HG03039 (cell line): ENCODE measurements around the gene CELA1.
A peak's percentile ranks its signal among the peaks of the same experiment; 100 is the strongest.
"Not testable (repeated sequence)": the region's sequence is repeated elsewhere in the genome, so short reads cannot be mapped to it uniquely, and the experiment has no call there.

Experiments used
- ATAC-seq: cut with Tn5 transposase; IDR thresholded peaks from one replicate; pipeline ENCODE4 v1.9.1; 2021; ENCODE audit warnings: mild to moderate bottlenecking, moderate library complexity; ENCODE audit not compliant: unreplicated experiment

The CELA1 gene

DNA sequence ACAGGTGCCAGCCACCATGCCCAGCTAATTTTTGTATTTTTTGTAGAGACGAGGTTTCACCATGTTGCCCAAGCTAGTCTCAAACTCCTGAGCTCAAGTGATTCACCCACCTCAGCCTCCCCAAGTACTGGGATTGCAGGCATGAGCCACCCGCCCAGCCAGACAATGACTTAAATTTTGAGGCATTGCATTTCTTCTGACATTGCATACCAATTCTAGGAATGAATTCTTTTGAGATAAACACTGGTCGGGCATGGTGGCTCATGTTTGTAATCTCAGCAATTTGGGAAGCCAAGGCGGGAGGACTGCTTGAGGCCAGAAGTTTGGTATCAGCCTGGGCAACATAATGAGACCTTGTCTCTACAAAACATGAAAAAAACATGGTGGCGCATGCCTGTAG is 2.5 kb upstream of the CELA1 start:
- no peak for ATAC-seq

DNA sequence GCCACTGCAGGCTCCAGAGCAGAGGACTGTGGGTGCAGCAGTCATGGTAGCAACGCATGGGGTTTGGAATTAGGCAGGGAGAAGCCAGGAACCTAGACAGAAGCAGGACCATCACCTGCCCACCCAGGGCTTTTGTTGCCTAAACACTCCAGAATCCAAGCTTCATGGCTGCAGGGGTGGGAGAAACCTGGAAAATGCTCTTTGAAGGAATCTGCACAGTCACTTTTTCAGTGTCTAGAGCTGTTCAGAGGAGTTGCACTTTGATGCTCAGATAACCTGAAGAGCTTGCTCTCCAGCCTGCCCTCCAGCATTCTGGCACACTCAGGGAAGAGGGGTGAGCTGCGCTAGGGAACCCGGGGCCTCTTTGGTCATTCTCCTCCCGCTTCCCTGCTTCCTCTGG is 1.6 kb upstream of the CELA1 start:
- no peak for ATAC-seq

DNA sequence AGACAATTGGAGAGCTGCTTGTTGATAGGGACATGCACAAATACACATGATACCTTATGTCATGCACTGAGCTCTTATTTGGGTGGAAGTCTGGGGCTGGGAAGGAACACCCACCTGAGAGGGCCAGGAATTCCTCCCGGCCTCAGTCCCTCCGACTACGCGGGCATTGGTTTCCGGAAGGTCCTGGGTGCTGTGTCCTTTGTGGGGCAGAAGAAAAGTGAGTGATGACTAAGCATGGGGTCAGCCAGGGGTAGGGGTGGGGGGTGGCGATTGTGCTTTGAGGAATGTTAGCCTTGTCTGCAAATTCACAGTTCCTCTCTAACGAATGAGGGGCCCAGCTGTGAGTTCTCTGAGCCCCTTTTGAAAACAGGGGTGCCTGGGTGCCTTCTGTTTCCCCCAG is 798 bp downstream of the CELA1 start:
- no peak for ATAC-seq

DNA sequence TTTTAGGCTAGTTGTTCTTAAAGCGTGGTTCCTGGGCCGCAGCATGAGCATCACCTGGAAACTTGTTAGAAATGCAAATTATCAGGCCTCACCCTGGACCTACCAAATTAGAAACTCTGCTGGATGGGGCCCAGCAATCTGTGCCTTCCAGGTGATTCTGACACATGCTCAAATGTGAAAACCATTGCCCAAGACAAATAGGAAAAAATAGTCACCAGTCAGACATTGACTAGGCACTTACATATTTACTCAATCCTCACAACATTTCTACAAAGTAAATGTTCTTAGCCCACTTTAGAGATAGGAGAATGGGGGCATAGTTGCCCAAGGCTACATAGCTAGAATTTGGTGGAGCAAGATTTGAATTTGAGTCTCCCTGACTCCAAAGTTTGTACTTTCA is 3.3 kb downstream of the CELA1 start:
- ATAC-seq = no peak

DNA sequence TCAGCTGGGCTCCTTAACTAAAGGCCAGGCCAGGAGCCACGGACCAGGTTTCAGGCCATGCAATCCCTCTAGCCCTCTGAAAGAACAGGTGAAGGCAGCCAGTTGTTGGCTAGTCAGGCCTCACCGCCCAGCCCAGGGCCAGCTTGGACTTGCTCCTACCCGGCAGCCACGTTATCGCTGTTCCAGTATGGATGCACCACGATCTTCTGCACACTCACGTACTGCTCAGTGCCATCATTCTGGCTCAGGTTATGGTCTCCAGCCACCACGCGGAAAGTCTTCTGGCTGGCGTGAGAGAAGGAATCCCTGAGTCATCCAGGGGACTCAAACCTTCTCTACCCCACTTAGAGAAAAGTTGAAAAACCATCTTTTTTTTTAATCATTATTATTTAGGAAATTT is 4.1 kb downstream of the CELA1 start:
- no peak for ATAC-seq

DNA sequence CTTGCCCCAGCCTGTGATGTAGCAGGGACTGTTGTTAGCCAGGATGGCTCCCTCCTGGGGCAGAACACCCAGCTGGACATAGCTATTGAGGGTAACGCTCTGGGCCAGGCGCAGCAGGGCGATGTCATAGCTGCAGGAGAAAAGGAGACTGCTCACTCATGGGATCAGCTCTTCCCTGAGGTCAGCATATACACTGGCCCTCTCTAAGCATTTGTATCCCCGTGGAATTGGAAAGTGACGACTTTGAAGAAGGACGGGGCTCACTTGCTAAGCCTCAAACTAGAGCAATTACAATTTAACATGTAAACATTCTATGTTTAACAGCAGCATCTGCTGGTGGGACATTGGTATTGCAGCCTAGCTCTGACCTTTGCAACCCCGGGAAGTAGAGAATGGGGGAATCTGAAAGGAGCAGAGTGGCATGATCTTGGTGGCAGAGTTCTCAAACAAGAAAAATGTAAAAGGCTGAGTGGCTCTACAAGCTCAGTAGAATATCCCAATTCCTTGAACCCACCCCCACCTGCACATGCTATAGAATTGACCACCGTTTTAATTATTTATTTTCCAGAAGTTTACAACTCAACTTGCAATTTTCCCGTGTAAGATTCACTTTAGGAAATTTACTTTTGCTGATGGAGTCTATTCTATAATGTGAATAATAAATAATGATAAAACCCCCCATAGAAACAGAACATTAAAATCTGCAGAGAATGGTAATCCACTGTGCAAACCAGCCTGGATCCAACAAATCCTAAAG is 5.0 kb downstream of the CELA1 start:
- no peak for ATAC-seq

DNA sequence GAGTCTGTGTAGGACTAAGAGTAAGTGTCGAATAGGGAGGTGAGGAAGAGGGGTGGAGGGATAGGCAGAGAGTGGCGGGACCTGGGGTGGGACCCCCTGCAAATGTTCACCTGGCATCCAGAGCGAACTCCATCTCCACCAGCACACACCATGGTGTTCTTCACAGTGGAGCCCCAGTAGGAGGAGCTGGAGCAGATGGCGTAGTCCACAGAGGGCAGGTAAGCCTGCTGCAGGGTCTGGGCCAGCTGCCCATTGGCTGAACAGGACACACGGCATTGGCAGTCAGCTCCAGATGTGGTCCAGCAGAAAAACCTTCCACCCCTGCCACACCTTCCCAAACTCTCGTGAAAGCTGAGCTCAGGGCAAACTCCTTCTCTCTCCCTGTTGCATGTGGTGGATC is 6.7 kb downstream of the CELA1 start:
- no peak for ATAC-seq

DNA sequence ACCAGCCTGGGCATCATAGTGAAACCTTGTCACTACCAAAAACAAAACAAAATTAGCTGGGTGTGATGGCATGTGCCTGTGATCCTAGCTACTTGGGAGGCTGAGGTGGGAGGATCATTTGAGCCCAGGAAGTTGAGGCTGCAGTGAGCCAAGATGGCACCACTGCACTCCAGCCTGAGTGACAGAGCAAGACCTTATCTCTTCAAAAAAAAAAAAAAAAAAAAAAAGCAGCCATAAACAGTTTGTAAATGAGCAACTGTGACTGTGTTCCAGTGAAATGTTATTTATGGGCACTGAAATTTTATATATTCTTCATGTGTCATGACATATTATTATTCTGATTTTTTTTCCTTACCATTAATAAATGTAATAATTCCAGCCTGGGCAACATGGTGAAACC is 9.1 kb downstream of the CELA1 start:
- not testable (repeated sequence) for ATAC-seq

DNA sequence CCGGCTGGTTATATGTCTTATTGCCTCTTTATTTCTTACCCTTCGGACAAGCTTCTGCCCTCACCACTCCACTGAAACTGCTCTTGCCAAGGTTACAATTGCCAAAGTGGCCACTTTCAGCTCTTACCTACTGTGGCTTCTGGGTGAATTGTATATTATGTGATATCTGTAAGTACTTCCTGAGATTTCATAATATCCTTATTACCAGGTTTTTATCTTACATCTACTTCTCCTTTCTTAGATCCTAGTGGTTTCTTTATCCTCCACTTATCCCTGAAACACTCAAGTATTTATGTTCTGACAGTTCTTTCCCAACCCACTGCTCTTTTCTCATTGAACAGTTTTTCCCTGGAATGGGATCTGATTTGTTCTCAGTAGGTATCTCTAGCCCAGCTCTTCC is 10.5 kb downstream of the CELA1 start:
- no peak for ATAC-seq

DNA sequence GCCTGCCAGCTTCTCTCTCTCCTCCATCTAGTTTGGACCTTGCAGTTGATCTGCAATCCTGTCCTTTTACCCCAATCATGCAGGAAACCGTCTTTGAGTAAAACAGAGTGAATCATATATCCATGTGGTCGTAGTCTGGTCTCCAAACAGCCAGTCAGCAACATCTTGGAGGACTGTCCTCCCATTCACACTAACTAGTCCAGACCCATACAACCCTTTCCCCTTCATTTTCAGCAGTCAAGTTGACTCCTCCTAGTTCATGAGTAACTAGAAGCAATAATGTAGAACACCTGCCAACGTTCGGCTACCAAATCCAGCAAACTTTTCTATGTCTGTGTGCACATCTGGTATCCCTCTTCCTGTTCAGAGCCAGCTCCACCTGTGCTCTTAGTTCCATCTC is 11.7 kb downstream of the CELA1 start:
- no peak for ATAC-seq

DNA sequence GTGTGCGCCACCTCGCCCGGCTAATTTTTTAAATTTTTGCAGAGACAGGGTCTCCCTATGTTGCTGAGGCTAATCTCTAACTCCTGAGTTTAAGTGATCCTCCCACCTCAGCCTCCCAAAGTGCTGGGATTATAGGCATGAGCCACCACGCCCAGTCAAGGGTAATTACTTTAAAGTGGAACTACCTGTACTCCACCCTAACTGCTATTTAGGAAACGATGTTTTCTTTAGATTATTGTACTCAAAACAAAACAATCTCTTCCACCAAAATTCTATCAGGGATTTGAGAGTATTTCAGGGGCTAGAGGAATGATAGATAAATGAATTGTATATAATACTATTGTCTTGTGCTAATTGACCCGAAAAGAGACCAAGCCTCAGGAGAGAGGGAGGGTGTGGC is 12.9 kb downstream of the CELA1 start:
- no peak for ATAC-seq

DNA sequence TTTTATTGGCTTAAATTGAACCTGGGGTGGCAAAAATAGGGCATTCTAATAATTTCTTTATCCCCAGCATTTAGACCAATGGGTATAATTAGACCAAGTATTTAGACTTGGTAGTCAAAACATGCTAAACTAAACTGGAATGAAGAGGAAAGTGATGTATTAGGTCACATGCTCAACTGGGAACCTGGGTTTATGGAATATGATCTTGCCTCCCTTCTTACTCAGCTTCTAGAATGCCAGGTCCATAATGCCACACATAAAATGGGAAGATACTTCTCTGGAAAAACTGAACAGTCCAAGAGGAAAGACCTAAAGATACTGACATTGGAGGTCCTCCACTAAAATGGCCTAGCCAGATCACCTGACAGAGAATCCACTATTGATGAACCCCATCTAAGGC is 16.3 kb downstream of the CELA1 start:
- ATAC-seq = no peak

DNA sequence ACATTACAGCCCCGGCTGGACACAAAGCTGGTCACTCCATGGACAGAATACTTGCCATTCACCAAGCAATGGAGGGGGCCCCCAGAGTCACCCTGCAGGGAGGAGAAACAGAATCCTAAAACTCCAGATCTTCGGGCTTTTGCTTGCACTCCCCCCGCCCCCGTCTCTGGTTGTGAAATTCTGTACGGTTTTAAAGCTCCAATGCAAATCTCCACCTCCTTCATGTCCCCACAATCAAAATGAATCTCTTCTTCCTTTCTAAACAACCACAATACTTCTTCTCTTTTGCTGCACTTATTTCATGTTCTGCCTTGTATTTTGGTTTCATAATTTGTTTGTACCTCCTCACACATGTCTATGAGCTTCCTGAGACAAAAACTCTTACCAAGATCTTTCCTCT is 16.7 kb downstream of the CELA1 start:
- ATAC-seq = no peak

DNA sequence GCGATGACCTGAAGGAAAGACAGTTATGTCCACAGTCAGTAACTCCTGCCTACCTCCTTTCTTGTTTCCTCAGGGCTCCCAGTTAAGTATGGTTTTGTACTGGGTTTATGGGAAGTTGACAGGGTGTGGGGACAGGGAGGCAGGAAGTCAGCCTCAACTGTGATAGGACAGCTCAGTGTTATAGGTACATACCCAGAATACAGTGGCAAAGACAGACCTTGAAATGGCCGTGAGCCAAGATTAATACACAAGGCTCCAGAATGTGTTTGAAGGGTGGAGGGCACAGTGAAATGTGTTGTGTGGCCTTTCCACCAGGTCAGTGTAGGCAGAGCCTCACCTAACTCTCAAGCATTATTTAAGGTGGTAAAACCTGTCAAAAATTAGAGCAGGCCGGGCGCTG is 17.9 kb downstream of the CELA1 start:
- no peak for ATAC-seq

DNA sequence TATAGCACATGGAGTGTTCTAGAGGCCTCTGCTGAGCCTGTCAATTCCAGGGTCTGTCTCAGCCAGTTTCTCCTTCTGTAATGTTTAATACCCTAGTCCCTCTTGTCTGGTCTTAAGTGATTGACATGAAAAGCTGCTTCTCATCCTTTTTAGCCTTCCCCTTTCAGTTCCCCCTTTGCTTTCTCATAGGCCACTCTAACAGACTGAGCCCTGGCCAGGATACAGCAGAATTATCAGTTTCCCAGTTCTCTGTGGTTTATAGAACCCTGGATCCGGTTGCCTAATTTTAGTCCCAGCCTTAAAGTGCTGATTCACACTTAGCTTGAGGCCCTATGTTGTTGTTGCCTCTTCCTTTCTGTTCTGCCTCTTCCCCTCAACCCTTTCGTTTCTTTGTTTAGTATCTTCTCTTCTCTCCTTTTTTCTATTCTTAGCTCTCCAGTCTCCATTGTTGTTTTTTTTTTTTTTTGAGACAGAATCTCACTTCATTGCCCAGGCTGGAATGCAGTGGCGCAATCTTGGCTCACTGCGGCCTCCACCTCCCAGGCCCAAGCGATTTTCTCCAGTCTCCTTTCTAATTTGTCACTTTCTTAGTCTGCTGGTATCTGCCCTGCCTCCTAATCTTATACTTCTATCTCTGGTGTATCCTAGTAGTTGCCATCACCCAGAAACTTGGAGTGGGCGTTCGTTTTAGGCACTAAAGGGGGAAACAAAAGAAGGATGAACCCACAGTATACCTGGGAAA is 19.6 kb downstream of the CELA1 start:
- no peak for ATAC-seq

DNA sequence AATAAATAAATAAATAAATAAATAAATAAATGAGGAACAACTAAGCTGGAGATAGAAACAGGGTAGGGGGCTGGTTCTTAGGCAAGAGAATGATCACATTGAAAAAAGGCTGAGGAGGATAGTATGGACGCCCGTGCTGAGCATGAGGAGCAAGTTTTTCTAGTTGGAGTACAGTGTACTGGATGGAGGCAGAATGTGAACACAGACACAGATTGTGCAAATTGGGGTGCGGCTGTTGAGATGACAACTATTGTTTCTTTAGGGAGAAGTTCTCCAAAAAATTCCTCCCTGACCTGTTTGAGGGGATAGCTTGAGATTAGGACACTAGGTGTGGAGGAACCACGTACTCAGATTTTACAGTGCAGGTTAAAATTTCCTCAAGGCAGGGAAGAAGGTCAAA is 21.5 kb downstream of the CELA1 start:
- no peak for ATAC-seq

DNA sequence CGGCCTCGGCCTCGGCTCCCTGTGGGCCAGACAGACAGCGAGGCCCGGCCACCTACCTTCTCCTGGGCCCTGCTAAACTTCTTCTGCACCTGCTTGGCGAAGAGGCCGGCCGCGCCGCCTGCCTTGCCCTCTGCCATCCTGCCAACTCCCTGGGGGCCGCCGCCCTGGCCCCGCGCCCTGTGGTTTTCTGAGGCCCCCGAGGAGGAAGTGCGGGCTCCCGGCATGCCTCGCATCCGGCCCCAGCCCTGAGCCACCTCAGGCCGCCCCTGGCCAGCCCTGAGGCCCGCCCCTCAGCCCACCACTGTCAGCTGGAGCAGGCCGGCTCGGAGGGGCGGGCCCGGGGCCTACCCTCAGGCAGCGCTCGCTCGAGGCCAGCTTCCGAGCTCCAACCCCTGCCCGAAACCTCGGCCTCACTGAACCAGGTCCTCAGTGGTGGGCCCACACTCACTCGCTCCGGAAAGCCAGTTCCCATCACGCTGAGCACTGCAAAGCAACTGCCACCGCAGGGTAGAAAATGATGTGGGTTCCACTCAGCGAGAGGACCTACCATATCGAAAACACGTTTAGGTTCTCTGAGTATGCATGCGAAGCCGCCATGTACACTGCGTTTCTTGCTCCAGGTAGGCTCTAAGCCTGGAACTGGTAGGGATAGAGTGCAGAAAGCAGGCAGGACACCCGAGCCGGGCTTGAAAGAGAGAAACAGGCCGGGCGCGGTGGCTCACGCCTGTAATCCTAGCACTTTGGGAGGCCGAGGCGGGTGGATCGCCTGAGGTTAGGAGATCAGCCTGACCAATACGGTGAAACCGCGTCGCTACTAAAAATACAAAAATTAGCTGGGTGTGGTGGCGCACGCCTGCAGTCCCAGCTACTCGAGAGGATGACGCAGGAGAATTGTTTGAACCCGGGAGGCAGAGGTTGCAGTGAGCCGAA is 22.2 kb downstream of the CELA1 start, which contains the start of gene BIN2:
BIN2 (minus strand) TSS at position 209 of the 930 bp plus-strand sequence; CDS start at position 137, 72 bp downstream.
- ATAC-seq = peak; percentile 42

DNA sequence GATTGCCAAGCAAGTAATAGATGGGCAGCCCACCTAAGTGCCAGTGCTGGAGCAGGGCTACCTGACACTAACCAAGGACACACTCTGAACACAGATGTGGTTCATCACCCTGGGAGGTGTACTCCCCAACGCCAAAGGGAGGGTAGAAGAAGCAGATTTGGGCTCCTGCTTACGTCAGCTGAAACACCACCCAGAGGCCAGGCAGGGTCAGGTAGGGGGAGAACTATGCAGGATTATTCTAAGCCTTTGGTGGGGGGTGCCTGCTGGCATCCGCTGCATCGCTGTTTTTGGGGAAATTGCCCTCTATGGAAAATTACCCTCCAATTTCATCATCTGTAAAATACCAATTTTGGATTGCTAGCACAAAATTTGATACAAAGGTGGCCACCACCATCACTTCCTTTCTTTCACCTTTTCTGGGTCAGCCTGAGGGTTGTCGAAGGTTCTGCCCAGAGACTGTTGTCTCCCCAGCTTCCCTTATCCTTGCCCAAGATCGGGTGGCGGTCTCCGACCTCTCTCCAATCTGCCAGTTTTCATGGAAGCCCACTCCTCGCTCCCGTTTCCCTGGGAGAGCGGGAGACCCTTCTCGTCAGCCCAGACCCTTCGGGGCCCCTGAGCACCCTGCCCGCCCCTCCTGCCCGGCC is 23.0 kb downstream of the CELA1 start:
- no peak for ATAC-seq

DNA sequence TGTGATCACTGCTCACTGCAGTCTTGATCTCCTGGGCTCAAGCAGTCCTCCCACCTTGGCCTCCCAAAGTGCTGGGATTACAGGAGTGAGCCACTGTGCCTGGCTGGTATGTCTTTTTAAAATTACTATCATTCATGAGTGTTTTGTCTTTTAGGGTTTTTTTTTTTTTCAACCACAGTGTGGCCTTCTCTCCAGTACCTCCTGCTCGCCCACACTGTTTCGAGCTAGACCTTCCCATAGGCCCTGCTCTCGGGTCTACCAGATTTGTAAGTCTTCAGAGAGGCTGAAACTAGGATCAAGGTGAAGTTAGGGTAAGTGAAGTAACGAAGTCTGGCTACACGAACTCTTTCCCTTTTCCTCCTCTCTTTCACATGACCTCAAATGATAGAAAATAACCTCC is 24.0 kb downstream of the CELA1 start:
- no peak for ATAC-seq

DNA sequence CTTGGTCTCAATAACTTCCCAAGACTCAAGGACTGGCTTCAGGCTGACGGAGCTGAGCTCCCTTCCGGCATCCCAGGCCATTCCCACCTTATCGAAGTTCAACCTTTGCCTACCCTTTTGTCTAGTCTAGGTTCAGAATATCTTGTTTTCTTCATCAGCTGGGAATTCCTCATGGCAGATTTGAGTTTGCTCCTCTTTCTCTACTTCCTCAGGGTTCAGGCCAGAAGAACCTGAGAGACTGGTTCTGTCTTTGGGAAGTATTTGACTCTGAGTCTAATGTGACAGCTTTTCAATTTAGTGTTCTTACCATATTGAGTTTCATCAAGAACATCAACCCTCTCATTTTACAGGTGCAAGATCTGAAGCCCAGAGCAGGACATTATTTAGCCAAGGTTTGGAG is 24.6 kb downstream of the CELA1 start:
- ATAC-seq = no peak
